ENCODE data around the gene ATXN7.

Gene ATXN7

DNA sequence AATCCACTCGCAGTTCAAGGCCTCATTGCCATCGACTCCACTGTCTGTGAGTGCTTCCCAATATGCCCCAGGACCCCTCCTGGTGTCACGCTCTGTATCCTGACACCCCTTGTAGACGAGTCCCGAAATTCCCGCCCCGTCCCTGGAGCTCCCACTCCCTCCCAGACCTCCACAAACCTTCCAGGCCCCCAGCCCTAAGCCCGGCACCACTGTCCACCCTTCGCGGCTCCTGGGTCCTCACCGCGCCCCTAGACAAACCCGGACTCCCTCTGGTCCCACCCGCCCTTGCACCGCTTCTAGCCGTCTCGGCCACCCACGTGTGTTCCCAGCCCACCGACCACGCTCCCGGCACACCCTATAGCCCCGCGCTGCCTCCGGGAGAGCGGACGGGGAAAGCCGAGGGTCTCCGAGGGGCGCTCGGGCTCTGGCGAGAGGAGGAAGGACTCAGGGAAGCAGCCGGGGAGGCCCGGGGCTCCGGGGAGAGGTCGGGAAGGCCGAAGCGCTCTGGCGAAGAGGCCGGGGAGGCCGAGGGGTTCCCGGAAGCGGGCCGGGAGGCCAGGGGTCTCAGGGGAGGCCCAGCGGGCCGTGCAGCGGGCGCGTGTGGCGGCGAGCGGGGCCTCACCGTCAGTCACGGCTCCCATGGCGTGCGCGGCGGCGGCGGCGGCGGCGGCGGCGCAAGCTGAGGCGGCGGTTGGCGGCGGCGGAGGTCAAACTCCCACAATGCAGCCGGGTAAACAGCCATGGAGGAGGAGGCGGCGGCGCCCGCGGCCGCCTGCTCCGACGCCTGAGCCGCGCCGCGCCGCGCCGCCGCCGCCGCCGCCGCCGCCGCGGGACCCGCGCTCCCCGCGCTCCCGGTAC, at the start of gene ATXN7, which contains the start of gene THOC7:
Gene ATXN7 (plus strand): TSS at position 718 of the 858 bp plus-strand sequence. CDS start 48,732 bp downstream, outside the sequence.
Gene THOC7 (minus strand): TSS at position 656 of the 858 bp plus-strand sequence. CDS start 15 bp downstream, at position 641.
- in situ Hi-C loops (cut with MboI; ENCODE audit: low pct_unique_long_range_greater_than_20kb, low sequenced_read_pairs, unreplicated experiment): no loop called here
- peak; percentile 86 for DNase-seq (ENCODE audit: low spot score)
- TF ChIP-seq, protein P1, sequence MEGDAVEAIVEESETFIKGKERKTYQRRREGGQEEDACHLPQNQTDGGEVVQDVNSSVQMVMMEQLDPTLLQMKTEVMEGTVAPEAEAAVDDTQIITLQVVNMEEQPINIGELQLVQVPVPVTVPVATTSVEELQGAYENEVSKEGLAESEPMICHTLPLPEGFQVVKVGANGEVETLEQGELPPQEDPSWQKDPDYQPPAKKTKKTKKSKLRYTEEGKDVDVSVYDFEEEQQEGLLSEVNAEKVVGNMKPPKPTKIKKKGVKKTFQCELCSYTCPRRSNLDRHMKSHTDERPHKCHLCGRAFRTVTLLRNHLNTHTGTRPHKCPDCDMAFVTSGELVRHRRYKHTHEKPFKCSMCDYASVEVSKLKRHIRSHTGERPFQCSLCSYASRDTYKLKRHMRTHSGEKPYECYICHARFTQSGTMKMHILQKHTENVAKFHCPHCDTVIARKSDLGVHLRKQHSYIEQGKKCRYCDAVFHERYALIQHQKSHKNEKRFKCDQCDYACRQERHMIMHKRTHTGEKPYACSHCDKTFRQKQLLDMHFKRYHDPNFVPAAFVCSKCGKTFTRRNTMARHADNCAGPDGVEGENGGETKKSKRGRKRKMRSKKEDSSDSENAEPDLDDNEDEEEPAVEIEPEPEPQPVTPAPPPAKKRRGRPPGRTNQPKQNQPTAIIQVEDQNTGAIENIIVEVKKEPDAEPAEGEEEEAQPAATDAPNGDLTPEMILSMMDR (IDR thresholded peaks at IDR 0.05; ENCODE audit: extremely low read depth, insufficient read depth, missing control alignments): no peak

DNA sequence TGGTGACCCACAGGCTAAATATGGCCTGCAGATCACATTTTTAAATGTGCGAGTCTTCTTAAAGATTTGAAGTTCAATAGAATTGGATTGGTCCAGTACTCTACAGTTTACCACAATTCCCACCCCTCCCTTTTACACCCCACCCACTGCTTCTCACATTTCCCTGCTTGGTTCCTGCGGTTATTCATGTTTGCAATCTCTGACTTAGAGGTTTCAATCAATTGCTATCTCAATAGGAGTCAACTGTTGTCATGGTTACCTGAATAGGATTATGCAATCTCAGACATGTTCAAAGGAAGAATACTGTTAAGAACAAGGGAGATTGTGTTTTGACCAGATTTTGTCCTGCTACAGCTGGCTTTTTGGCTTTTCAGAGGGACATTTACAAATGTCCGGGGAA, 49.4 kb upstream of the ATXN7 start:
- in situ Hi-C loops (cut with MboI; ENCODE audit: low pct_unique_long_range_greater_than_20kb, low sequenced_read_pairs, unreplicated experiment): no loop called here
- DNase-seq (ENCODE audit: low spot score): no peak
- TF ChIP-seq, protein P1 (IDR thresholded peaks at IDR 0.05; ENCODE audit: extremely low read depth, insufficient read depth, missing control alignments): no peak

DNA sequence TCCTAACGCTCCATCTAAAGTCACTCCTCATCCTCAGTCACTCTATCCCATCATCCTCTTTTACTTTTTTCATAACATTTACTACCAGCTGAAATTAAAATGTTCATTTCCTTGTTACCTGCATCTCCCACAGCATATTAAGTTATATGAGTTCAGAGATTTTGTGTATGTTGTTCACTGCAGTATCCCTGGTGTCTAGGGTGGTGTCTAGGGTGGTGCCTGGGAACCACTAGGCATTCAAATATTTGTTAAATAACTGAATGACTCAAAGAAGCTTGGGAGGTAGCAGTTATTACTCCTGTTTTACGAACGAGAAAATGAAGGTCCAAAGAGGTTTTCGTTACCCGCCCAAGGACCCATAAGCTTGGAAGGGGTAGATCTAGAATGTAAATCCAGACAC, 46.4 kb upstream of the ATXN7 start:
- TF ChIP-seq, protein P1 (IDR thresholded peaks at IDR 0.05; ENCODE audit: extremely low read depth, insufficient read depth, missing control alignments): no peak

GRCh38 chr3:63818282-63819150, 45.2 kb upstream of the ATXN7 start:
- in situ Hi-C loops (cut with MboI; ENCODE audit: low pct_unique_long_range_greater_than_20kb, low sequenced_read_pairs, unreplicated experiment): loop anchor here (5.0 kb wide), 1 partner anchor 466 kb away; no protein-coding TSS in a partner anchor
- DNase-seq (ENCODE audit: low spot score): peak; percentile 44
- TF ChIP-seq, protein P1 (IDR thresholded peaks at IDR 0.05; ENCODE audit: extremely low read depth, insufficient read depth, missing control alignments): peak; percentile 77

More for the DNA sequence above, 46.4 kb upstream of the ATXN7 start:
- no peak for DNase-seq (ENCODE audit: low spot score)
- in situ Hi-C loops (cut with MboI; ENCODE audit: low pct_unique_long_range_greater_than_20kb, low sequenced_read_pairs, unreplicated experiment): loop anchor here (5.0 kb wide), 1 partner anchor 465 kb away; no protein-coding TSS in a partner anchor

- in situ Hi-C loops (cut with MboI; ENCODE audit: low pct_unique_long_range_greater_than_20kb, low sequenced_read_pairs, unreplicated experiment): loop anchor here (5.0 kb wide), 1 partner anchor 467 kb away; no protein-coding TSS in a partner anchor
- TF ChIP-seq, protein P1 (IDR thresholded peaks at IDR 0.05; ENCODE audit: extremely low read depth, insufficient read depth, missing control alignments): peak; percentile 1
- no peak for DNase-seq (ENCODE audit: low spot score)
Measured at GRCh38 chr3:63819151-63819398, 44.6 kb upstream of the ATXN7 start, which contains the start of gene C3orf49. TSS of gene C3orf49 (plus strand) at chr3:63819299. CDS start at chr3:63819472, 173 bp downstream.

DNA sequence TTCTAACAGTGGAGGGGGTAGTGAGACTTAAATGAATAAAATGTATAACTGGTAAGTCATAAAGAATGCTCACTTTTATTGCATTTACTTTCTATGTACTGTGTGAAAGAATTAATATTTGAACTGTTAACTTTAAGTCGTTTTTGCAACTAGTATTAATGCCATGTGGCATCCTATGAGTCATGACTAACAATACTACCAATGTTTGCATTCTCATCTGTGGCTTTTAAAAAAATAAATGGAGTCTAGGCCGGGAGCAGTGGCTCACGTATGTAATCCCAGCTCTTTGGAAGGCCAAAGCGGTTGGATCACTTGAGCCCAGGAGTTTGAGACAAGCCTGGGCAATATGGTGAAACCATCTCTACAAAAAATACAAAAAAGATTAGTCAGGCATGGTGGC, 39.4 kb upstream of the ATXN7 start:
- no peak for DNase-seq (ENCODE audit: low spot score)
- TF ChIP-seq, protein P1 (IDR thresholded peaks at IDR 0.05; ENCODE audit: extremely low read depth, insufficient read depth, missing control alignments): no peak
- in situ Hi-C loops (cut with MboI; ENCODE audit: low pct_unique_long_range_greater_than_20kb, low sequenced_read_pairs, unreplicated experiment): no loop called here

Measured in GM13977 (cell line).